ENCODE results near the gene PHLDA1.
A peak's percentile ranks its signal among the peaks of the same experiment; 100 is the strongest.

Gene PHLDA1

GRCh38 chr12:76037130-76038103, 5.8 kb upstream of the PHLDA1 start:
- peak; percentile 46 for DNase-seq

- no peak for DNase-seq
Observed at GRCh38 chr12:76035045-76035444, 3.5 kb upstream of the PHLDA1 start.

GRCh38 chr12:76033081-76034011, 1.8 kb upstream of the PHLDA1 start:
- DNase-seq: no peak

GRCh38 chr12:76032043-76032981, 736 bp upstream of the PHLDA1 start:
- DNase-seq: peak; percentile 28

GRCh38 chr12:76031081-76031413, 529 bp downstream of the PHLDA1 start:
- no peak for DNase-seq

GRCh38 chr12:76030341-76031080, 1.1 kb downstream of the PHLDA1 start:
- DNase-seq: no peak

GRCh38 chr12:76029982-76030340, 1.6 kb downstream of the PHLDA1 start:
- no peak for DNase-seq

- no peak for DNase-seq
Observed at GRCh38 chr12:76028571-76029277, 2.9 kb downstream of the PHLDA1 start.

GRCh38 chr12:76026643-76027063, 4.9 kb downstream of the PHLDA1 start:
- DNase-seq: no peak

GRCh38 chr12:76025601-76026575, 5.7 kb downstream of the PHLDA1 start:
- no peak for DNase-seq

GRCh38 chr12:76024942-76025600, 6.5 kb downstream of the PHLDA1 start:
- no peak for DNase-seq

- DNase-seq: no peak
Observed at GRCh38 chr12:76024102-76024781, 7.3 kb downstream of the PHLDA1 start.

GRCh38 chr12:76023069-76023690, 8.4 kb downstream of the PHLDA1 start:
- no peak for DNase-seq

- DNase-seq: no peak
Observed at GRCh38 chr12:76022506-76022905, 9.1 kb downstream of the PHLDA1 start.

GRCh38 chr12:76020731-76021672, 10.6 kb downstream of the PHLDA1 start:
- DNase-seq: peak; percentile 45

- peak; percentile 49 for DNase-seq
Observed at GRCh38 chr12:76020281-76020680, 11.3 kb downstream of the PHLDA1 start.

- no peak for DNase-seq
Observed at GRCh38 chr12:76018672-76019071, 12.9 kb downstream of the PHLDA1 start.
